Fibroblast of mammary gland (primary cell): ENCODE results near the gene EVI5L.

Source experiments
- DNase-seq: peaks from one replicate; pipeline ENCODE4 v3.0.0-alpha.2; 2010; ENCODE audit warnings: low read depth
- H3K4me3 ChIP-seq: 2 replicates; pipeline ENCODE4 v1.5.1; 2011; ENCODE audit warnings: low read depth, mild to moderate bottlenecking, low read length, moderate library complexity; ENCODE audit not compliant: control insufficient read depth
- CTCF ChIP-seq: conservative IDR thresholded peaks from 2 replicates; pipeline ENCODE4 v1.5.1; 2011; ENCODE audit warnings: low read depth, low read length, inconsistent platforms; ENCODE audit not compliant: control insufficient read depth, insufficient read depth

The EVI5L gene

GRCh38 chr19:7842661-7843294, 12.8 kb downstream of the EVI5L start:
- H3K4me3 ChIP-seq = no peak overlapping the region
- TF ChIP-seq CTCF = no peak
- no peak for DNase-seq

- no peak for TF ChIP-seq CTCF
- no peak overlapping the region for H3K4me3 ChIP-seq
Observed at GRCh38 chr19:7843521-7843920, 13.5 kb downstream of the EVI5L start.

GRCh38 chr19:7844405-7844804, 14.4 kb downstream of the EVI5L start:
- no peak for TF ChIP-seq CTCF
- H3K4me3 ChIP-seq = no peak overlapping the region
- no peak for DNase-seq

More at GRCh38 chr19:7843521-7843920, 13.5 kb downstream of the EVI5L start:
- DNase-seq = no peak

- no peak for DNase-seq
- H3K4me3 ChIP-seq = no peak overlapping the region
- TF ChIP-seq CTCF = no peak
Observed at GRCh38 chr19:7844951-7845350, 14.9 kb downstream of the EVI5L start.

- no peak for TF ChIP-seq CTCF
- H3K4me3 ChIP-seq = no peak overlapping the region
- no peak for DNase-seq
Observed at GRCh38 chr19:7845390-7846154, 15.6 kb downstream of the EVI5L start.

GRCh38 chr19:7846155-7846646, 16.2 kb downstream of the EVI5L start:
- no peak for DNase-seq
- TF ChIP-seq CTCF = no peak
- H3K4me3 ChIP-seq = no peak overlapping the region
